GM19324 (cell line): Measurements from ENCODE around the gene SUMO4.

Source experiments
- ATAC-seq: cut with Tn5 transposase; IDR thresholded peaks from one replicate; pipeline ENCODE4 v1.9.1; 2021; ENCODE audit warnings: mild to moderate bottlenecking, moderate library complexity; ENCODE audit not compliant: unreplicated experiment, low FRiP score

SUMO4 gene

GRCh38 chr6:149387779-149388512 is 12.1 kb upstream of the SUMO4 start:
- ATAC-seq = no peak

DNA sequence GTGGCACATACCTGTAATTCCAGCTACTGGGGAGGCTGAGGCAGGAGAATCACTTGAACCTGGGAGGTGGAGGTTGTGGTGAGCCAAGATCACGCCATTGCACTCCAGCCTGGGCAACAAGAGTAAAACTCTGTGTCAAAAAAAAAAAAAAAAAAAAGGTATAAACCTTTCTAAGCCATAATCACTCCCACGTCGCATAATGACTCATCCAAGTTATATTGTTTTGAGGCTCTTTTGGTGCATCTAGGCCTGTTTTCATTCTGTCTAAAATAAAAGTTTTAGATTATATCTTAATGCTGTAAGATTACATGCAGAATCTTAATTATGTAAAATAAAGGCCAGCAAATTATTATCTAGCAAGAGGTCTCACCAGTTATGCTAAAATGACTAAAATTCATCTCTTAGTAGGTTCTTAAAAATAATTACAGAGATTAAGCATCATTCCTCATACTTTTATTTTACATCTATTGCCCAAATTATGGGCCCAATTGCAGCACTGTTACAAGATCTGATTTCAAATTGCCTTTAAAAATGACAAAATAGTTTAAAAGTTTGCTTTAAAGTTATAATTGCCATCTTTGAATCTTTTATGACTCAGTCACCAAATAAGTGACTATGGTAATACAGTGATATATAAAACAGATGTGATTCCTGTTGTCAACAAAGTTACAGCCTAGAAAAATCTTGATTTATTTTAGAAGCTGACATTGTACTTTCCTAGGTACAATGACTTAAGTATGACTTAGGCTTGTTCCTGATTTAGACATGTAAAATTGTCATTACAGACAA is 10.4 kb upstream of the SUMO4 start:
- no peak for ATAC-seq

DNA sequence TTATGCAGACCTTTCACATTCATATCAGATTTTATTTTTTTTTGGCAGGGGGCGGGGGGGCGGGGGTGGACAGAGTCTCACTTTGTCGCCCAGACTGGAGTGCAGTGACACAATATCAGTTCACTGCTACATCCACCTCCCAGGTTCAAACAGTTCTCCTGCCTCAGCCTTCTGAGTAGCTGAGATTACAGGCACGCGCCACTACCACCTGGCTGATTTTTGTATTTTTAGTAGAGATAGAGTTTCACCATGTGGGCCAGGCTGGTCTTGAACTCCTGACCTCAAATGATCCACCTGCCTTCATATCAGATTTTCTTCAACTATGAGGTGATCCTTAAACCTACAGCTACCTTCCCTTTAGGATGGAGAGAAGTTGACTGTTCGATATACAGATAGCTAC is 8.0 kb upstream of the SUMO4 start:
- ATAC-seq = no peak

DNA sequence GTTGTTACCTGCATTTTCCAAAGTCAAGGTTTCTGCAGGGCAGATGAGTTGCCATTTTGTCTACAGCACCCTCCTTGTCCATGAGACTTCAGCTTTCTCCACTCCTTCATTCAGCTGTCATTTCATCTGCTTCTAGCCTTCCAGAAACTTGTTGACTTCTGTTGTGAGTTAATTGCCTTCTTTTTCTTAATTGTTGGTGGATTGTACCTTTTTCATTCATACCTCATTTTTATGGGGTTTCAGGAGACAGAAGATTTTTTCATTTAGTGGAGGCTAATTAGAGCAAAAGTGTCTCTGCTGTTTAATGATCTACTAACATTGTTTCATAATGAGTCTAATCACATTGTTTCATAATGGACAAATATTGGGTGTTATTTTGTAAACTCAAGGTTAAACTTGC is 7.5 kb upstream of the SUMO4 start:
- no peak for ATAC-seq

DNA sequence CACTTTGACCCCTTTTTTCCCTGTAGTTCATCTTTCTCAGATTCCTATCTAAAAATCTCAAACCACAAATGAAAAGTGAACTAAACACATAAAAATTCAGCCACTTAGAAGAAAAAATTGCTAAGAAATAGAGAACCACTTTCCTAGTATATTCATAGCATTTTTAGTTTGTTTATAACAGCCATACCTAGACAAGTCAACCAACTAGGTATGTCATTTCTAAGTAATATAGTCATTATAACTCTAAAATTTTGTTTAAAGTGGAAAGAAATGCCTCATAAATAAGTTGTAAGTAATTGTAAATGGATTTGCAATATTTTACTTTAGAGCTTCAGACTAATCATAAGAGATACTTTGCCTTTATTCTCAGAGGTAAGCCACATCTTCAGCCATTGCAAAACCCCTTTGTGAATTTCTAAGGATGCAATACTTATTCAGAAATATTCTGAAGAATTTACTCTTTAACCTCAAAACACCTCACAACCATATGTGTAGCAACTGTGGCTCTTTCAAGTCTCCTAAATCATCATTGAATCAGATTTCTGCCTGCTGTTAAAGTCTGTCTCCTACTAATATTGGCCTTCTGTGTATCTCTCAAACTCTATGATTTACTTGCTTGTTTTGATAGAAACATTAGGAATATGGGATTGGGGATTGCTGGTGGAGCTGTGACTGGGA is 6.9 kb upstream of the SUMO4 start:
- no peak for ATAC-seq

DNA sequence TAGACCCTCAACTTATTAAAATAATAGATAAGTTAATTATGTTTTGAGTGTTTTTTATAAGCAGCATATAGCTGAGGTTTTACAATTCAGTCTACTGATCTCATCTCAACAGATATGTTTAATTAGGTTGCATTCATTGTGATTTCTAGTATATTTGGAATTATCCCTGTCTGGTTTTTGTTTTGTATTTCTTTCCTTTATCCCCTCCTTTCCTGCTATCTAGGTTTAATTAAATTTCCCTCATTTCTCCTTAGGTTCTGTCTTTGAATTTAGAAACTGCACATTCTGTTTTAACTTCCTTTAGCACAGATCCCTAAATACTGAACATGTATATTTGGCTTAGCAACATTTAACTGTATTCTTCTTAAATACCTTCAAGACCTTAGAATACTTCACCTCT is 4.9 kb upstream of the SUMO4 start:
- no peak for ATAC-seq

GRCh38 chr6:149397384-149397783 is 2.7 kb upstream of the SUMO4 start:
- no peak for ATAC-seq

GRCh38 chr6:149403534-149403933 is 3.5 kb downstream of the SUMO4 start:
- no peak for ATAC-seq

- no peak for ATAC-seq
Measured at GRCh38 chr6:149405823-149406765, 6.0 kb downstream of the SUMO4 start.

- ATAC-seq = no peak
Measured at GRCh38 chr6:149409617-149410016, 9.6 kb downstream of the SUMO4 start.

DNA sequence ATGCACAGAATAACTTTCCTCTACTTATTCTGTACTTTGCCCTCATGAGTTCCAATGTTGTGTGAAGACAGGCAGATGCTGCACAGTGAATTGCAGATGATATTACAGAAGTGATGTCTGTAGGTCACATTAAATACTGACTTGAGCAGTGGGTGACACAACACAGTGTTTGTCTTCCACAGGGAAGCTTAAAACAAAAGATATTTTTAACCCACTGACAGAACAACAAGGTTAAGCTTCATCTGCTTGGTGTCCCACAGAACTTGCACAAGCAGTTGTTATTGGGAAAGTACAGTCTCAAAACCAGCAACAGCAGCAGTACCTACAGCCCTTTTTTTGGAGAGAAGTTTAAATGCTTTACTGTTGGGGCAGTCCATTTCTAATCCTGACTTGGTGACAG is 10.5 kb downstream of the SUMO4 start:
- ATAC-seq = no peak

DNA sequence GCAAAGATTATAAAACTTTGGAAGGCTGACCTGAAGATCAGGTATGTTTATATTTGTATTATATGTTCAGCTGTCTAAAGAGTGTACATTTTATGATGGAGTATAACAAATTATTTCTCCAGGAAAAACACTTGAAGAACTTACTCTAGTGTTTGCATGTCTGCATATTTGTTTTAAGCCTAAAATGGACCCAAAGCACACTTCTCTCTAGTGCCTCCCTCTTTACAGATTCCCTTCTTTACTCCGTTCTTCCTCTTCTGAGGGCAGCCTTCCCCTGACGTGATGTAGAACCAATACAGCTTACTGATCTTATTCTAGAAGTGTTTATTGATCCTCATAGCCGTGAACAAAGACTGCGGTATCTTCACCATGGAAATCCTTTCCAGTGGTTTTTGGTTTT is 13.9 kb downstream of the SUMO4 start:
- no peak for ATAC-seq

DNA sequence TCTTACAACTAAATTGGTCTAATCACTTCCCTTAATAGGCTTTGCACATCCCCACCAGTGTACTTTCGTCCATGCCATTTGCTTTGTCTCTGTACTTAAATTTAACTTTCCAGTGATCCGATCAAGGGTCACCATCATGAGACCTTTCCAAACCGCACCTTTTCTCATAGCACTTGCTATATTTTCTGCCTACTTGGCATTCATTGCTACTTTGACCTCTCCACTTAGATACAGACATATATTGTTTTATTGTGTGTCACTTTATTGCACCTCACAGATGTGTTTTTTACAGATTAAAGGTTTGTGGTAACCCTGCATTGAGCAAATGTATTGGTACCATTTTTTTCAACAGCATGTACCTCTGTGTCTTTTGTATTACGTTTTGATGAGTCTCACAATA is 14.8 kb downstream of the SUMO4 start:
- no peak for ATAC-seq

- ATAC-seq = no peak
Measured at GRCh38 chr6:149419696-149420404, 19.8 kb downstream of the SUMO4 start.

DNA sequence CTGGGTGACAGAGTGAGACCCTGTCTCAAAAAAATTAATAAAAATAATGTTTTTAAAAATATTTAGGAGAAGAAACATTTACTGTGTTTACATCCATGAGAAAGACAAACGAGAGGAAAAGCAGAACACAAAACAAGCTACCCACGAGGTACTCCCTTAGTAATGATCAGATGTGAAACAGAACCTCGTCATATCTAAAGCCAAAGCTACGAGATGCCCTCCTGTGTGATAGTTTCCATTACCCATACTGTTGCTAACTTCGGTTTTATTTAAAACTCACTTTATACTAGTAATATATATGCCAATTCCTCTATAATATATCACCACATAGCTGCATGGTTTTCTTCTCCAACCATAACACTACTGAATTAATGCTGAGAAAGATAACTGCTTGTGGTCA is 21.1 kb downstream of the SUMO4 start:
- no peak for ATAC-seq

DNA sequence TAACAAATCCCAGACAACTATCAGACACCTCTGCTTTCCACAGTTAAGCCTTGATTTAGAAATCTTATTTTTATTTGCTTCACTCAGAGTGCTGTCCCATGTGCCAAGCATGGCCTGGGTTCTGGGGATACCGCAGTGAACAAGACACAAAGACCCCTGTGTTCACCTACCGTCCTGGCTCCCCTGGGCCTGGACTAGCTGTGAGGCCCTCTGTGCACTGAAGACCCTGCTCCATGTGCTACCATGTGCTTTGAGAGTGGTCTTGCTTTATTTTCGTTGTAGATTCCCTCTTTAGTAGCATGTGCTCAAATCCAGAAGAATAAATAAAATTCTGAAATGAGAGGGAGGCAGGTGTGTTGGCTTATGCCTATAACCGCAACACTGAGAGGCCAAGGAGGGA is 22.5 kb downstream of the SUMO4 start:
- ATAC-seq = no peak

DNA sequence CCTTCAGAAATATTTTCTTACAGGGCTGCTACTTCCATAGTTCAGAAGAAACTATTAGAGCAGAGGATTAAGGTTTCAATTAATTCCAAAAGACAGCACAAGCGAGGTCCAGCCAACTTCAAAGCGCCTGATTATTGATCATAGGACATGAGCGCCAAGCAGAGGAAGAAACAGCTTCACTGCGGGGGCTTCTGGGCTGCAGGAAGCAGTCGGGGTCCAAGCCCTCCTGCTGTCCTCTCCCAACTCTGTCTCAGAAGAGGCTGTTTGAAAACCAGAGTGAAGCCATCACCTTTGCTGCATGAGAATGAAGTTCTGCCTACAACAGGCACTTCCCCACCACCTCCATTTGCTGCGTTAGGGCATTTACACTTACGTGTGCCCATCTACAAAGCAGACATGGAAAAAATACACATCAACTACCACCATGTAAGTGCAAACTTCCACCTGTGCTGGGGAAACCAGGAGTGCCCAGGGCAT is 23.9 kb downstream of the SUMO4 start:
- no peak for ATAC-seq

- no peak for ATAC-seq
Measured at GRCh38 chr6:149425224-149425623, 25.2 kb downstream of the SUMO4 start.

- no peak for ATAC-seq
Measured at GRCh38 chr6:149425754-149426153, 25.7 kb downstream of the SUMO4 start.

GRCh38 chr6:149428606-149429005 is 28.5 kb downstream of the SUMO4 start:
- ATAC-seq = no peak
